GM18517 (cell line): ENCODE measurements around the gene SELL.
A peak's percentile ranks its signal among the peaks of the same experiment; 100 is the strongest.
"Not testable (repeated sequence)": the region's sequence is repeated elsewhere in the genome, so short reads cannot be mapped to it uniquely, and the experiment has no call there.

ENCODE experiments used
- ATAC-seq: cut with Tn5 transposase; IDR thresholded peaks from one replicate; pipeline ENCODE4 v1.9.1; 2021; ENCODE audit warnings: mild to moderate bottlenecking, moderate library complexity; ENCODE audit not compliant: unreplicated experiment

The SELL gene

GRCh38 chr1:169711469-169712308, at the start of gene SELL:
TSS of gene SELL (minus strand) at chr1:169711620. CDS start at chr1:169711498, 122 bp downstream.
- peak; percentile 73 for ATAC-seq

GRCh38 chr1:169759038-169759437, 47.6 kb upstream of the SELL start:
- no peak for ATAC-seq

GRCh38 chr1:169753549-169753948, 42.1 kb upstream of the SELL start:
- no peak for ATAC-seq

- ATAC-seq: no peak
These were observed 38.6 kb upstream of the SELL start for GRCh38 chr1:169750041-169750440.

GRCh38 chr1:169746550-169746949, 35.1 kb upstream of the SELL start:
- no peak for ATAC-seq

- ATAC-seq: no peak
These were observed 33.8 kb upstream of the SELL start for GRCh38 chr1:169745015-169745861.

GRCh38 chr1:169741666-169742394, 30.4 kb upstream of the SELL start:
- ATAC-seq: no peak

GRCh38 chr1:169739980-169740379, 28.6 kb upstream of the SELL start:
- ATAC-seq: no peak

GRCh38 chr1:169733924-169734323, 22.5 kb upstream of the SELL start, which contains the start of gene SELE:
TSS of gene SELE (minus strand) at chr1:169734079. CDS start at chr1:169733612, 467 bp downstream.
- no peak for ATAC-seq

- no peak for ATAC-seq
These were observed 20.0 kb upstream of the SELL start for GRCh38 chr1:169731446-169731845.

- ATAC-seq: no peak
These were observed 18.6 kb upstream of the SELL start for GRCh38 chr1:169729991-169730390.

- ATAC-seq: no peak
These were observed 15.9 kb upstream of the SELL start for GRCh38 chr1:169727307-169727706.

- ATAC-seq: no peak
These were observed 15.4 kb upstream of the SELL start for GRCh38 chr1:169726851-169727250.

- ATAC-seq: no peak
These were observed 14.5 kb upstream of the SELL start for GRCh38 chr1:169725930-169726329.

- ATAC-seq: no peak
These were observed 12.7 kb upstream of the SELL start for GRCh38 chr1:169724168-169724567.

- no peak for ATAC-seq
These were observed 12.3 kb upstream of the SELL start for GRCh38 chr1:169723763-169724162.

GRCh38 chr1:169722779-169723178, 11.4 kb upstream of the SELL start:
- no peak for ATAC-seq

GRCh38 chr1:169715100-169715499, 3.7 kb upstream of the SELL start:
- ATAC-seq: not testable (repeated sequence)

GRCh38 chr1:169713090-169713489, 1.7 kb upstream of the SELL start:
- ATAC-seq: not testable (repeated sequence)

- no peak for ATAC-seq
These were observed 850 bp upstream of the SELL start for GRCh38 chr1:169712309-169712631.

GRCh38 chr1:169708647-169709046, 2.8 kb downstream of the SELL start:
- ATAC-seq: no peak
